ENCODE results near the gene MYRIP.
"Not testable (repeated sequence)": the region's sequence is repeated elsewhere in the genome, so short reads cannot be mapped to it uniquely, and the experiment has no call there.

Gene MYRIP

DNA sequence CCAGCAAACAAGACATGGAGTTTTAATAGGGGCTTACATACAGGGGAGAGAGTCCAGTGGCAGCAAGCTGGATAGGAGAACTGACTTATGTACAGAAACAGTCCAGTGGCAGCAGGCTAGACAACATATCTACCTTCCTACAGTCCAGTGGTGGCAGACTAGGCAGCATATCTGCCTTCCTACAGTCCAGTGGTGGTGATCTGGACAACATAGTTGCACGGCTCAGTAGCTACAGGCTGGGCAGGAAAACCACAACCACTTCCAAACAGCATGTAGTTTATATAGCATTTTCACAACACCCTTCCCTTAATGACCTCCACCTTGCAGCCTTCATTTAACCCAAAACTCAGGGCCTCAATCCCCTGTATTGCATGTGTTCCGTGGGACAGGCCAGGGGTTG, 318.8 kb downstream of the MYRIP start:
- Histone ChIP-seq H3K27ac (no peak overlapping the region), H3K36me3 (no peaks in the 10 kb centered on the region), H3K4me1 (ENCODE audit: control insufficient read depth in 1 of 2, insufficient read depth in 1 of 2, low read depth in 1 of 2, low read length in 1 of 2) (peaks cover 7 to 14% of the 10 kb centered on the region in 2 experiments), H3K9me3 (no peaks in the 10 kb centered on the region), H3K4me3 (ENCODE audit: low read depth in 1 of 2, low read length in 1 of 2) (no peak overlapping the region), H3K27me3 (no peaks in the 10 kb centered on the region)
- TF ChIP-seq, protein P1, sequence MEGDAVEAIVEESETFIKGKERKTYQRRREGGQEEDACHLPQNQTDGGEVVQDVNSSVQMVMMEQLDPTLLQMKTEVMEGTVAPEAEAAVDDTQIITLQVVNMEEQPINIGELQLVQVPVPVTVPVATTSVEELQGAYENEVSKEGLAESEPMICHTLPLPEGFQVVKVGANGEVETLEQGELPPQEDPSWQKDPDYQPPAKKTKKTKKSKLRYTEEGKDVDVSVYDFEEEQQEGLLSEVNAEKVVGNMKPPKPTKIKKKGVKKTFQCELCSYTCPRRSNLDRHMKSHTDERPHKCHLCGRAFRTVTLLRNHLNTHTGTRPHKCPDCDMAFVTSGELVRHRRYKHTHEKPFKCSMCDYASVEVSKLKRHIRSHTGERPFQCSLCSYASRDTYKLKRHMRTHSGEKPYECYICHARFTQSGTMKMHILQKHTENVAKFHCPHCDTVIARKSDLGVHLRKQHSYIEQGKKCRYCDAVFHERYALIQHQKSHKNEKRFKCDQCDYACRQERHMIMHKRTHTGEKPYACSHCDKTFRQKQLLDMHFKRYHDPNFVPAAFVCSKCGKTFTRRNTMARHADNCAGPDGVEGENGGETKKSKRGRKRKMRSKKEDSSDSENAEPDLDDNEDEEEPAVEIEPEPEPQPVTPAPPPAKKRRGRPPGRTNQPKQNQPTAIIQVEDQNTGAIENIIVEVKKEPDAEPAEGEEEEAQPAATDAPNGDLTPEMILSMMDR (IDR thresholded peaks at IDR 0.05) = no peak

DNA sequence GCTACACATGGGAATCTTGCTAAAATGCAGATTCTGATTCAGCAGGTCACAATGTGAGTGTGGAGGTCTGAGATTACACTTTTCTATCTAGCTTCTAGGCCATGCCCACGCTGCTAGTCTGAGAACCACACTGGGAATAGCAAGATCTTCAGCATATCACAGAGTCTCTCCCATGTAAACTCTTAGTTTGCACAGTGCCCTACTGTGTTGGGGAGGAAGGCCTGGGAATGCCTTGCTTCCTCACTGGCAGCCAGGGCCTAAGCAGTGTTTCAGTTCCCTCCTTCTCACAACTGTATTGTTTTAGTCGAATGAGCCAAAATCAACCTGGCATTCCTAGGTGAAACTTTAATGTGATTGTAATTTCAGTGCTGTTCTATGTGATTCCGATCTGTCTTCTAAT, 320.1 kb downstream of the MYRIP start:
- Histone ChIP-seq H3K27ac (no peak overlapping the region), H3K4me1 (ENCODE audit: control insufficient read depth in 1 of 2, insufficient read depth in 1 of 2, low read depth in 1 of 2, low read length in 1 of 2) (peaks cover 7 to 14% of the 10 kb centered on the region in 2 experiments), H3K4me3 (ENCODE audit: low read depth in 1 of 2, low read length in 1 of 2) (no peak overlapping the region), H3K9me3 (peaks cover 5% of the 10 kb centered on the region), H3K36me3 (no peaks in the 10 kb centered on the region), H3K27me3 (no peaks in the 10 kb centered on the region)
- TF ChIP-seq, protein P1 (IDR thresholded peaks at IDR 0.05) = no peak

DNA sequence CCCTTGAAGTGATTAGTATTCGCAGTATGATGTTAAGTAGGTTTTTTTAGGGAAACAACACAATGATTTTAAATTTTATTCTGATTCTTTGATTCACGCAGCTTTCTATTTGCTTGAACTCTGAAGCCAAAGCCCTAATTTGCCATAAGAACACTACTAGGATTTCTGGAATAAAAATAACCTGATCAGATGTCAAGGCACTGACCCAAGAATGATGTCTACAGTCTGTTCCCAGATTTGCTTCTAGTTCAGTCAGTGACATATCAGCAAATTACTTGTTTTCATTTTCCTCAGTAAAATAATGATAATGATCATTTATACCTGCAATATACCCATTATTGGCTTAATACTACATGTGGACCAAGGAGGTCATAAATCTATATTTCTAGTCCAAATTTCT, 320.6 kb downstream of the MYRIP start:
- H3K4me3 ChIP-seq (ENCODE audit: low read depth in 1 of 2, low read length in 1 of 2) = no peak overlapping the region
- no peaks in the 10 kb centered on the region for H3K27me3 ChIP-seq
- peaks cover 5% of the 10 kb centered on the region for H3K9me3 ChIP-seq
- H3K27ac ChIP-seq = no peak overlapping the region
- no peaks in the 10 kb centered on the region for H3K36me3 ChIP-seq
- H3K4me1 ChIP-seq (ENCODE audit: control insufficient read depth in 1 of 2, insufficient read depth in 1 of 2, low read depth in 1 of 2, low read length in 1 of 2) = peaks cover 7 to 14% of the 10 kb centered on the region in 2 experiments
- TF ChIP-seq, protein P1 (IDR thresholded peaks at IDR 0.05) = no peak

DNA sequence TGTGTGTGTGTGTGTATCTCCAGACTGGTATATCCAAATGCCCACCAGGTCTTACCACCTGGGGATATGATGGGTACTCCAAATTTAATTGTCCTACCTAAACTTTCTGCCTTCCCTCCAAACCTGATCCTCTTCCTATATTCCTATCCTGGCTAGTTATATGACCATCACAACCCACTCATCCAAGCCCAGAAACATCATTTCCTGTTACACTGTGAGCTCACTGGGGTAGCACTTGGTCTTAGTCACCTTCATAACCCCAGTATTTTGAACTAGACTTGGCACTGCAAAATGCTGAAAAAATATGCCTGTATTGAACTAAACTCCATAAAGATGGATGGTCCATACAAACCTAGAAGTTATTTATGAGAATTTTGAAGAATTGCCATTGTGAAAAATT, 321.3 kb downstream of the MYRIP start:
- TF ChIP-seq, protein P1 (IDR thresholded peaks at IDR 0.05) = no peak
- Histone ChIP-seq H3K36me3 (no peaks in the 10 kb centered on the region), H3K27ac (no peak overlapping the region), H3K4me1 (ENCODE audit: control insufficient read depth in 1 of 2, insufficient read depth in 1 of 2, low read depth in 1 of 2, low read length in 1 of 2) (peaks cover 7 to 14% of the 10 kb centered on the region in 2 experiments), H3K4me3 (ENCODE audit: low read depth in 1 of 2, low read length in 1 of 2) (no peak overlapping the region), H3K9me3 (peaks cover 5% of the 10 kb centered on the region), H3K27me3 (no peaks in the 10 kb centered on the region)

DNA sequence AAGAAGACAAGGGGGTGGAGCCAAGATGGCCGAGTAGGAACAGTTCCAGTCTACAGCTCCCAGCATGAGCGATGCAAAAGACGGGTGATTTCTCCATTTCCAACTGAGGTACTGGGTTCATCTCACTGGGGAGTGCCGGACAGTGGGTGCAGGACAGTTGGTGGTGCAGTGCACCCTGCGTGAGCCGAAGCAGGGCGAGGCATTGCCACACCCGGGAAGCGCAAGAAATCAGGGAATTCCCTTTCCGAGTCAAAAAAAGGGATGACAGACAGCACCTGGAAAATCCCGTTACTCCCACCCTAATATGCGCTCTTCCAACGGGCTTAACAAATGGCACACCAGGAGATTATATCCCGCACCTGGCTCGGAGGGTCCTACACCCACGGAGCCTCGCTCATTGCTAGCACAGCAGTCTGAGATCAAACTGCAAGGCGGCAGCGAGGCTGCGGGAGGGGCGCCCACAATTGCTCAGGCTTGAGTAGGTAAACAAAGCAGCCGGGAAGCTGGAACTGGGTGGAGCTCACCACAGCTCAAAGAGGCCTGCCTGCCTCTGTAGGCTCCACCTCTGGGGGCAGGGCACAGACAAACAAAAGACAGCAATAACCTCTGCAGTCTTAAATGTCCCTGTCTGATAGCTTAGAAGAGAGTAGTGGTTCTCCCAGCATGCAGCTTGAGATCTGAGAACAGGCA, 324.6 kb downstream of the MYRIP start:
- H3K4me1 ChIP-seq (ENCODE audit: control insufficient read depth in 1 of 2, insufficient read depth in 1 of 2, low read depth in 1 of 2, low read length in 1 of 2); H3K27me3 ChIP-seq; H3K9me3 ChIP-seq; H3K4me3 ChIP-seq (ENCODE audit: low read depth in 1 of 2, low read length in 1 of 2); H3K36me3 ChIP-seq; H3K27ac ChIP-seq: not testable (repeated sequence)

DNA sequence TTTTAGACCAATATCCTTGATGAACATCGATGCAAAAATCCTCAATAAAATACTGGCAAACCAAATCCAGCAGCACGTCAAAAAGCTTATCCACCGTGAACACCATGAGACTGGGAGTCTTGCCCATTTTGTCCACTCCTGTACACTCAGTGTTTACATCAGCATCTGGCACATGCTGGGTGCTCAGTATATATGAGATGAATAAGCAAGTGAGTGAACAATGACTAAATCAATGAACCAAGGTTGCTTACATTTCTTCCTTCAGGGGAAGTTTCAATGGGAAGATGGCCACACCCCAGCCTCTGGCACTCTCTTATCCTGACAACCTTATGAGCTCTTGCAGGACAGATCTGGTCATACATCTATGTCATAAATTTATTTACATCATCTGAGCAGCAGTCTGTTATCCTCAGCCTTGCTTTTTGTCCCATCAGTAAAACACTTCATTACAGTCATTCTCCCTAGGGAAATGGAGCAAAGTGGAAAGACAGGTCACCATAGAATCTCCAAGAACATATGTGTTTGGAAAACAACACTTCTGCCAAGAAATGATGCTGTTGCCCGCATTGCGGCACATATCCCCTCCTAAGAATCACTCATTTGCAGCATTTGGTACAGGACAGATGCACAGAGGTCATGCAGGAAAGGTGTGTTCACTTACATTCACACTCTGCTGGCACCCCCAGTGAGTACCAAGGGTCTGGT, 328.3 kb downstream of the MYRIP start:
- Histone ChIP-seq H3K4me1 (ENCODE audit: control insufficient read depth in 1 of 2, insufficient read depth in 1 of 2, low read depth in 1 of 2, low read length in 1 of 2) (no peaks in the 10 kb centered on the region), H3K4me3 (ENCODE audit: low read depth in 1 of 2, low read length in 1 of 2) (no peak overlapping the region), H3K9me3 (peaks cover 5% of the 10 kb centered on the region), H3K36me3 (no peaks in the 10 kb centered on the region), H3K27ac (no peak overlapping the region), H3K27me3 (peaks cover 6% of the 10 kb centered on the region)
- TF ChIP-seq, protein P1 (IDR thresholded peaks at IDR 0.05) = no peak
